BE2C (cell line): ENCODE data around the gene ADRA2A.

Experiments used
- DNase-seq: peaks from one replicate; pipeline ENCODE4 v3.0.0-alpha.2; 2020
- H3K27me3 ChIP-seq: fragments of 250-450 bp; sonication (Bioruptor Pico); 2 replicates; pipeline ENCODE4 v1.5.1; 2020; ENCODE audit warnings: mild to moderate bottlenecking
- H3K36me3 ChIP-seq: fragments of 250-450 bp; sonication (Bioruptor Pico); 2 replicates; pipeline ENCODE4 v1.5.1; 2020; ENCODE audit warnings: mild to moderate bottlenecking
- H3K4me1 ChIP-seq: fragments of 250-450 bp; sonication (Bioruptor Pico); 2 replicates; pipeline ENCODE4 v1.5.1; 2020
- H3K4me3 ChIP-seq: 2 replicates; pipeline ENCODE4 v1.5.1; 2011; ENCODE audit warnings: low read depth, low read length
- H3K9me3 ChIP-seq: fragments of 250-450 bp; sonication (Bioruptor Pico); 2 replicates; pipeline ENCODE4 v1.5.1; 2020
- CTCF ChIP-seq: IDR thresholded peaks from 2 replicates; pipeline ENCODE4 v1.5.1; 2012; ENCODE audit warnings: mild to moderate bottlenecking, low read depth, low read length

The ADRA2A gene

GRCh38 chr10:111086574-111086973 lies 9.7 kb downstream of the ADRA2A start:
- H3K4me3 ChIP-seq, result no peak overlapping the region
- H3K27me3 ChIP-seq, result no peaks in the 10 kb centered on the region
- DNase-seq, result no peak
- H3K4me1 ChIP-seq, result no peaks in the 10 kb centered on the region
- H3K36me3 ChIP-seq, result no peaks in the 10 kb centered on the region
- no peak for TF ChIP-seq CTCF
- no peaks in the 10 kb centered on the region for H3K9me3 ChIP-seq

- H3K4me3 ChIP-seq, result no peak overlapping the region
- no peak for TF ChIP-seq CTCF
- no peak for DNase-seq
- no peaks in the 10 kb centered on the region for H3K4me1 ChIP-seq
- H3K27me3 ChIP-seq, result no peaks in the 10 kb centered on the region
- H3K9me3 ChIP-seq, result no peaks in the 10 kb centered on the region
- H3K36me3 ChIP-seq, result no peaks in the 10 kb centered on the region
Measured at GRCh38 chr10:111087331-111087756, 10.5 kb downstream of the ADRA2A start.

GRCh38 chr10:111087968-111088505 lies 11.2 kb downstream of the ADRA2A start:
- Histone ChIP-seq H3K27me3 (no peaks in the 10 kb centered on the region), H3K4me1 (no peaks in the 10 kb centered on the region), H3K4me3 (no peak overlapping the region), H3K36me3 (no peaks in the 10 kb centered on the region), H3K9me3 (no peaks in the 10 kb centered on the region)
- no peak for DNase-seq
- TF ChIP-seq CTCF, result no peak

- no peaks in the 10 kb centered on the region for H3K4me1 ChIP-seq
- H3K27me3 ChIP-seq, result no peaks in the 10 kb centered on the region
- DNase-seq, result no peak
- TF ChIP-seq CTCF, result no peak
- no peaks in the 10 kb centered on the region for H3K36me3 ChIP-seq
- H3K4me3 ChIP-seq, result no peak overlapping the region
- H3K9me3 ChIP-seq, result no peaks in the 10 kb centered on the region
Measured at GRCh38 chr10:111089293-111089692, 12.5 kb downstream of the ADRA2A start.

GRCh38 chr10:111091833-111092232 lies 15.0 kb downstream of the ADRA2A start:
- Histone ChIP-seq H3K27me3 (no peaks in the 10 kb centered on the region), H3K36me3 (no peaks in the 10 kb centered on the region), H3K4me1 (no peaks in the 10 kb centered on the region), H3K4me3 (no peak overlapping the region), H3K9me3 (no peaks in the 10 kb centered on the region)
- no peak for TF ChIP-seq CTCF
- DNase-seq, result no peak

GRCh38 chr10:111093741-111094380 lies 17.0 kb downstream of the ADRA2A start:
- no peak for DNase-seq
- Histone ChIP-seq H3K27me3 (no peaks in the 10 kb centered on the region), H3K4me3 (no peak overlapping the region), H3K36me3 (no peaks in the 10 kb centered on the region), H3K4me1 (no peaks in the 10 kb centered on the region), H3K9me3 (no peaks in the 10 kb centered on the region)
- TF ChIP-seq CTCF, result no peak
